ENCODE data around the gene PSMC3. TPM values are rescaled to one million over a fixed set of nuclear protein-coding genes. Genes with fewer than 3 reads are reported as not detected.
A peak's percentile ranks its signal among the peaks of the same experiment; 100 is the strongest.

The PSMC3 gene
- total RNA-seq, 1 experiment from 2014 or later, result 701 TPM

GRCh38 chr11:47425611-47426010 is 628 bp downstream of the PSMC3 start:
- ChIA-PET CTCF (no interaction called here), POLR2A (ENCODE audit: low non-redundant PET) (no interaction called here)
- DNase-seq (ENCODE audit: low spot score), result no peak
- Histone ChIP-seq H3K9me3 (ENCODE audit: low read depth, low read length, poor library complexity, severe bottlenecking) (no peaks in the 10 kb centered on the region), H3K4me1 (ENCODE audit: insufficient read depth, low read length, poor library complexity, severe bottlenecking) (peaks cover 14% of the 10 kb centered on the region), H3K27ac (ENCODE audit: low read depth, low read length, poor library complexity, severe bottlenecking) (peak overlapping the region; percentile 98), H3K27me3 (replicated peaks; ENCODE audit: insufficient read depth, low read depth, low read length, poor library complexity) (no peaks in the 10 kb centered on the region), H3K36me3 (ENCODE audit: insufficient read depth, low read length, poor library complexity, severe bottlenecking) (peaks cover 48% of the 10 kb centered on the region), H3K4me3 (ENCODE audit: low read depth, low read length, poor library complexity, severe bottlenecking) (peak overlapping the region; percentile 78)
- no peak for TF ChIP-seq CTCF (conservative IDR thresholded peaks at IDR 0.05; ENCODE audit: low read depth, low read length)
- TF ChIP-seq EZH2 (IDR thresholded peaks at IDR 0.05; ENCODE audit: borderline replicate concordance, low read depth, low read length, poor library complexity, severe bottlenecking), result no peak
- TSS peak; percentile 72 for BruUV-seq (replicated peaks)
- intact Hi-C loops (cut with micrococcal nuclease; ENCODE audit: unreplicated experiment), result no loop called here

GRCh38 chr11:47418454-47419259 is 7.6 kb downstream of the PSMC3 start:
- H3K4me3 ChIP-seq (ENCODE audit: low read depth, low read length, poor library complexity, severe bottlenecking), result no peak overlapping the region
- peaks cover 14% of the 10 kb centered on the region for H3K4me1 ChIP-seq (ENCODE audit: insufficient read depth, low read length, poor library complexity, severe bottlenecking)
- intact Hi-C loops (cut with micrococcal nuclease; ENCODE audit: unreplicated experiment), result no loop called here
- POLR2A ChIA-PET (ENCODE audit: low non-redundant PET), result no interaction called here
- H3K36me3 ChIP-seq (ENCODE audit: insufficient read depth, low read length, poor library complexity, severe bottlenecking), result peaks cover 97% of the 10 kb centered on the region
- CTCF ChIA-PET, result interaction anchor here (0.5 kb wide), 1 partner anchor 17 kb away, joined by 5 read pairs; no protein-coding TSS in a partner anchor
- no peak overlapping the region for H3K27ac ChIP-seq (ENCODE audit: low read depth, low read length, poor library complexity, severe bottlenecking)
- no peak for TF ChIP-seq EZH2 (IDR thresholded peaks at IDR 0.05; ENCODE audit: borderline replicate concordance, low read depth, low read length, poor library complexity, severe bottlenecking)
- no peak for TF ChIP-seq CTCF (conservative IDR thresholded peaks at IDR 0.05; ENCODE audit: low read depth, low read length)
- no peaks in the 10 kb centered on the region for H3K27me3 ChIP-seq (replicated peaks; ENCODE audit: insufficient read depth, low read depth, low read length, poor library complexity)
- H3K9me3 ChIP-seq (ENCODE audit: low read depth, low read length, poor library complexity, severe bottlenecking), result no peaks in the 10 kb centered on the region
- BruUV-seq (replicated peaks), result no TSS peak
- no peak for DNase-seq (ENCODE audit: low spot score)

- no peak overlapping the region for H3K4me3 ChIP-seq (ENCODE audit: low read depth, low read length, poor library complexity, severe bottlenecking)
- BruUV-seq (replicated peaks), result no TSS peak
- peak overlapping the region; percentile 35 for H3K27ac ChIP-seq (ENCODE audit: low read depth, low read length, poor library complexity, severe bottlenecking)
- TF ChIP-seq CTCF (conservative IDR thresholded peaks at IDR 0.05; ENCODE audit: low read depth, low read length) (no peak), EZH2 (IDR thresholded peaks at IDR 0.05; ENCODE audit: borderline replicate concordance, low read depth, low read length, poor library complexity, severe bottlenecking) (no peak)
- intact Hi-C loops (cut with micrococcal nuclease; ENCODE audit: unreplicated experiment), result no loop called here
- DNase-seq (ENCODE audit: low spot score), result no peak
- H3K27me3 ChIP-seq (replicated peaks; ENCODE audit: insufficient read depth, low read depth, low read length, poor library complexity), result no peaks in the 10 kb centered on the region
- H3K9me3 ChIP-seq (ENCODE audit: low read depth, low read length, poor library complexity, severe bottlenecking), result no peaks in the 10 kb centered on the region
- POLR2A ChIA-PET (ENCODE audit: low non-redundant PET), result interaction anchor here (0.7 kb wide), 1 partner anchor 101 kb away, joined by 3 read pairs; no protein-coding TSS in a partner anchor
- H3K36me3 ChIP-seq (ENCODE audit: insufficient read depth, low read length, poor library complexity, severe bottlenecking), result peaks cover 92% of the 10 kb centered on the region
- peaks cover 14% of the 10 kb centered on the region for H3K4me1 ChIP-seq (ENCODE audit: insufficient read depth, low read length, poor library complexity, severe bottlenecking)
- CTCF ChIA-PET, result no interaction called here
Observed at GRCh38 chr11:47417712-47418111, 8.5 kb downstream of the PSMC3 start.

Measured in A673 (cell line).